Measurements from ENCODE around the gene WDPCP.
"Not testable (repeated sequence)": the region's sequence is repeated elsewhere in the genome, so short reads cannot be mapped to it uniquely, and the experiment has no call there.

Gene WDPCP

DNA sequence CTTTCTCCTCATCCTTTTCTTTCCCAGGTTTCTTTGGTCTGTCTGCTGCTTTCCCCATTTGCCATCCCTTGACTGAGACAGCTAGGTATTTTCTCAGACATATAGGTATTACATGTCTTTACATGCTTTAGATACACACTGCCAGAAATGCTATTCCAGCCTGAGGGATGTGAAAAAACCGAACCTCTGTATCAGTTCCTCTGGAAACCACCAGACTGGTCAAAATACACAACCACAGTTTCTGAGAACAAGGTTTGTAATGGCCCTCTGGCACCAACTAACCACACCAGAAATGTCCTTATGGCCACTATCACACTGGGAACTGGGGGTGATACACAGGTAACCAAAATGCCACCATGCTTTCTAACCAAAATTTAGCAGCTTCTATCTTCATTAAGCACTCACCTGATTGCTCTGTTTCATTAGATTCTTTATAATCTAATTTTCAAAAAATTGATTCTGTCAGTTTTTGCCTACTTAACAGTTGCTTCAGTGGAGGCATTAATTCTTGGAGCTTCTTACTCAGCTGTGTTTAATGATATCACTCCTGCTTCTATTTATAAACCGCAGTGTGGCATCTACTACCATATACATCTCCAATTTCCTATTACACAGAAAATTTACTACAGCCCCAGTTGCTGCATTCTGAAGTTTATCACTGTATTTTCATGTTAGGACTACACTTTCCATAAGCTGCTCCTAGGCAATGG is 243.5 kb downstream of the WDPCP start:
- no peak for FAIRE-seq

DNA sequence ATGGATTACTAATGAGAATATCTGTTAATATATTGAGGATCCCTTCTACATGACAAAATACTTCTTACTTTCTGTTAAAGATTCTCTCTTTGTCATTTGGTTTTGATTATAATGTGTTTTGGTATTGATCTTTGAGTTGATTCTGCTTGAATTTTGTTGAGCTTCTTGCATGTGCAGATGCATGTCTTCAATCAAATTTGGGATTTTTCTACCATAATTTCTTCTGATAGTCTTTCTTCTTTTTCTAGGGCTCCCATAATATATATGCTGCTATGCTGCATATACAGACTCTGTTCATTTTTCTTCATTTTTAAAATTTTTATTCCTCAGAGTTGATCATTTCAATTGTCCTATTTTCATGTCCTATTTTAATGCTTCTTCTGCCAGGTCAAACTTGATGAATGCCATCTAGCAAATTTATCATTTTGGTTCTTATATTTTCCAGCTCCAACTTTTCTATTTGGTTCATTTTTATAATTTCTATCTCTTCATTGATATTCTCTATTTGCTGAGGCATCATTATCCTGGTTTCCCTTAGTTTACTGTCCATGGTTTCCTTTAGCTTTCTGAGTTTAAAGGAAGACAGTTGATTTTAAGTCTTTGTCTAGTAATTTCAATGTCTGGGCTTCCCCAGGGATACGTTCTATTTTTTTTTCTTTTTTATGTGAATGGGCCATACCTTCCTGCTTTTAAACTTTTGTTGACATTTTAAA is 244.7 kb downstream of the WDPCP start:
- no peak for FAIRE-seq

DNA sequence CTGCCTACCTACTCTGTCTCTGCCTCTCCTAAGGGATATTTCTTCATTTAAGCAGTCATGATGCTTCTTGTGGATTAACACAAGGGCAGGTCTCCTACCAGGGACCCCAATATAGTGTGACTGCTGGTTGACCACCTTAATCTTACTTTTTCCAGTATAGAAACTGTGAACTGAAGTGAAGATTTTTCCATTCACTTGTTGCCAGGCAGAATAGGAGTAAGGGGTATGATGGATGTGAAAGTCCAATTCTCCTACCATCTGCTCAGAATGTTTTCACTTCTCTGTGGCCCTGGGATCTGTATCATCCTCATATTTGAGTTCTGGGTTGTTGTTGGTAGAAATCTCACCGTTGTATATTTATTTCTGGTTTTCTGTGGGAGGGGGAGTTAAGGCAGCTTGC is 247.8 kb downstream of the WDPCP start:
- no peak for FAIRE-seq

DNA sequence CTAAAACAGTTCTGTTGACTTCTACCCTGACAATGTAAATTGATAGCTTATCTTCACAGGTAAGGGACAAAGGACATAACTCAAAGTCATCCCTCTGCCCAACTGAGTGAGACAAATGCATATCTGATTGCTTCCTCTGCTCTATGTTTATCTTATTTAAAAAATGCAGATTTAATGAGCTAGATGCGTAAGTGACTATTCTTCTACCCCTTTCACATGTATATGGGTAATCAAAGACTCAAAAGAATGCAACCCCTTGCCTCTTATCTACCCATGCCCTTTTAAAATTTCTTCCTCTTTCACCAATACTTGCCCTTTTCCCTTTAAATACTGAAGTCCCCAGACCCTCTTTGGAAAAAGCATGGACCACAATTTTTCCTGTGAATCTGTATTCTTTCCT is 253.4 kb downstream of the WDPCP start:
- no peak for FAIRE-seq

DNA sequence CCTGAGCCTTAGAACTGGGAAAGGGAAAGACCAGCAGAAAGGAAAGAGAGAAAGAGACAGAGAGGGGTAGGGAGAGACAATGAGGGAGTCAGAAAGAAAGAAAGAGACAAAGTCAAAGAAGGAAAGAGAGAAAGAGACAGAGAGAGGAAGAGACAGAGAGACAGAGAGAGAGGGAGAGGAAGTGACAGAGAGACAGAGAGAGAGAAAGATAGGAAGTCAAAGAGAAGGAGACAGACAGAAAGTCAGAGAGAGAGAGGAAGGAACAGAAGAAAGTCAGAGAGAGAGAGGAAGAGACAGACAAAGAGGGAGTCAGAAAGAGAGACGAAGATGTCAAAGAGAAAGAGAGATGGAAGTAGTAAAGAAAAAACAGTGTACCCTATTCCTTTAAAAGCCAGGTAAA is 261.8 kb downstream of the WDPCP start:
- no peak for FAIRE-seq

DNA sequence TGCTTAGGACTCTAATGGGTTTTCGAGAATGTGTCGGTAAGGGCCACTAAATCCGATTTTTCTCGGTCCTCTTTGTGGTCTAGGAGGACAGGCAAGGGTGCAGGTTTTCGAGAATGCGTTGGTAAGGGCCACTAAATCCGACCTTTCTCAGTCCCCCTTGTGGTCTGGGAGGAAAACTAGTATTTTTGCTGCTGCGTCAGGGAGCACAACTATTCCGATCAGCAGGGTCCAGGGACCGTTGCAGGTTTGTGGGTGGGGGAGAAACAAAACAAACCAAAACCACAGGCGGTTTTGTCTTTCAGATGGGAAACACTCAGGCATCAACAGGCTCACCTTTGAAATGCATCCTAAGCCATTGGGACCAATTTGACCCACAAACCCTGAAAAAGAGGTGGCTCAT is 264.6 kb downstream of the WDPCP start:
- not testable (repeated sequence) for FAIRE-seq

DNA sequence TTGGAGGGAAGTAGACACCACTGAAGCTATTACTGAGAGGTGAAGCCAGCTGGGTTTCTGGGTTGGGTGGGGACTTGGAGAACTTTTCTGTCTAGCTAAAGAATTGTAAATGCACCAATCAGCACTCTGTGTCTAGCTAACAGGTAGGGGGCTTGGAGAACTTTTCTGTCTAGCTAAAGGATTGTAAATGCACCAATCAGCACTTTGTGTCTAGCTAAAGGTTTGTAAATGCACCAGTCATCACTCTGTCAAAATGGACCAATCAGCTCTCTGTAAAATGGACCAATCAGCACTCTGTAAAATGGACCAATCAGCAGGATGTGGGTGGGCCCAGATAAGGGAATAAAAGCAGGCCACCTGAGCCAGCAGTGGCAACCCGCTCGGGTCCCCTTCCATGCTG is 266.3 kb downstream of the WDPCP start:
- not testable (repeated sequence) for FAIRE-seq

DNA sequence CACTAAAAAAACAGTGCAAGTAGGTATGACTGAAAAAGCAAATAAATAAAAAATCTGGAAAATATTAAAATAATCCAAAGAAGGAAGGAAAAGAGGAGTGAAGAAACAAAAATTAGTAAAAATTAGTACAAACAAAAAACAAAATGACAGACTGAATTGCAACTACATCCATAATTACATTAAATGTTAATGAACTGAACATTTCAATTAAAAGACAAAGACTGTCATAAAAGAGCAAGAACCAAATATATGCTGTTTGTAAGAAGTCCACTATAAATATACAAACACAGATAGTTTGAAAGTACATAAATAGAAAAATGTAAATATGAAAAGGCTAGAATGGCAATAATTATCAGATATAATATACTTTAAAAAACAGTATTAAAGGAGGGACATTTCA is 267.6 kb downstream of the WDPCP start:
- no peak for FAIRE-seq

DNA sequence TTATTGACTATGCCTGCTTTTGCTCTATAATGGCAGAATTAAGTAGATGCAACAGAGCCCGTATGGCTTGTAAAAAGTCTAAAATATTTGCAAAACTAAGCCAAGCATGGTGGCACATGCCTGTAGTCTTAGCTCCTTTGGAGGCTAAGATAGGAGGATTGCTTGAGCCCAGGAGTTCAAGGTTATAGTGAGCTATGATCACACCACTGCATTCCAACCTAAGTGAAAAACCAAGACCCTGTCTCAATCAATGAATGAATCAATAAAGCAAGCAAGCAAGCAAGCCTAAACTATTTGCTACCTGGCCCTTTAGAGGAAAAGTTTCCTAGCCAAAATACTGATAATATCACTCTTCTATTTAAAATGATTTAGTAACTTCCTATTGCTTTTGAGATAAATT is 277.7 kb downstream of the WDPCP start:
- no peak for FAIRE-seq

DNA sequence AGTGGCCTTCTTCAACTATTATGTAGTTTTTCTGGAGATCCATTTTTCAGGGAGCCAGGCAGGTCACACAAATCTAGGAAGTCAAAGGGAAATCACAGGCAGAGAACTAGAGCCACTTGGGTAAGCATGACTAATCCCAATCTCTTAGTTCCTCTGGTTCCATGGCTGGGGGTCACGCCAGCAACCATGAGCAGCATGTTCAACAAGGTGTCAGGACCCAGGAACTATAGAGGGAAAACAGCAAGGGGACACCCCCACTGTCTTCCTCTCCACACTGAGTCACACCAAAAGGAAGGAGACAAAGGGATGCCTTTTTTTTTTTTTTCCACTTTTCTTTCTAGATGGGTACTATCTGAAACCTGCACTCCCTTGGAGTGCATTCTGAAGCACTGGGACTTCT is 286.8 kb downstream of the WDPCP start:
- FAIRE-seq: no peak

DNA sequence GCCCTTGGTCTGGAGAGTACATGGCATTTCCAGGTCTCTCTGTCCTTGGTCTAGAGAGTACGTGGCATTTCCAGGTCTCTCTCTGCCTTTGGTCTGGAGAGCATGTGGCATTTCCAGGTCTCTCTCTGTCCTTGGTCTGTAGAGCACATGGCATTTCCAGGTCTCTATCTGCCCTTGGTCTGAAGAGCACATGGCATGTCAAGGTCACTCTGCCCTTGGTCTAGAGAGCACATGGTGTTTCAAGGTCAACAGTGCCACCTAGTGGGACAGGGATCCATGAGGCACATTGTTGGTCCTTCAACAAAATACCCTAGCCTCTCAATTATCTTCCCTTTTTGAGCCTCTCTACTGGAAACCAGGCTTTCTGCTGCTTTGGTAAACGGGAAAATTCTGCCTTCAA is 287.4 kb downstream of the WDPCP start:
- FAIRE-seq: no peak

DNA sequence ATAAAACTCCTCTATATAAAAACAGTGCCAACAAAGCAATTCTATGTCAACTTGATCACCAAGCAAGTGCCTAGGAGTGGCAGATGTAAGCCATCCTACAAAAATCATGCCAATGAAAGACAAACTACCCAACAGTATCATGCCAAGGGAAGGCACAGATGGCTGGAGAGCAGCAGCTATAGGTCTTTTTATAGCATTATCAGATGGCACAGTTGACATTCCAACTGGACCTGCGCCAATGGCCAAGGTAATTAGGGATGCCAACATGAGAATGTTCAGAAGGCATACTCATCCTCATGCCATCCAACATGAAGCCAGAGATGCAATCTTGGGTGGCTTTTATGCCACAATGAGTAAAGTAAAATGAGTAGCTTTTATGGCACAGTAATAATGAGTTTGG is 300.3 kb downstream of the WDPCP start:
- FAIRE-seq: no peak

DNA sequence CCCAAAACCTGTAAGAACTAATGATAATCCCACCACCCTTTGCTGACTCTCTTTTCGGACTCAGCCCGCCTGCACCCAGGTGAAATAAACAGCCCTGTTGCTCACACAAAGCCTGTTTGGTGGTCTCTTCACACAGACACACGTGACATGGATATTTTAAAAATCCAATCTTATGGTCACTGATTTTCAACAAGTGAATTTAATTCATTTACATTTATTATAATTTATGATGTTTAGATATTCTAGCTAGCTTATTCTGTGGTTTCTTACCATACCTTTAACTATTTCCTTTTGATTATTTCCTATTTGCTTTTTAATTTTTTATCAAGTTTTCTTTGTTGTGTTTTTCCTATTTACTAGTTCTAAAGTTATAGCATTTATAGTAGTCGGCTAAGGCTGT is 301.8 kb downstream of the WDPCP start:
- FAIRE-seq: peak; percentile 23

DNA sequence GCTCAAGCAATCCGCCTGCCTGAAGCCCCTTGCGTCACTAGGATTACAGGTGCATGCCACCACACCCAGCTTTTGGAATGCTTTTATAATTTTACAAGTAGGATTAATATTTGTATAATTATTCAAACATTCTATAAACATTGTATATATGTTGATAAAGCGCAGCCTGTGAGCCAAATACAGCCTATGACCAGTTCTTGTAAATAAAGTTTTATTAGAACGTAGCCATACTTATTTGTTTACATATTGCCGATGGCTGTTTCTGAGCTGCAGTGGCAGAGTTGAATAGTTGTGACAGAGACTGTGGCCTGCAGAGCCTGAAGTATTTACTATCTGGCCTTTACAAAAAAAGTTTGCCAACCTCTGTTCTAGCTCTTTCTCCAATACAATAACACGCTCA is 305.0 kb downstream of the WDPCP start:
- FAIRE-seq: no peak

DNA sequence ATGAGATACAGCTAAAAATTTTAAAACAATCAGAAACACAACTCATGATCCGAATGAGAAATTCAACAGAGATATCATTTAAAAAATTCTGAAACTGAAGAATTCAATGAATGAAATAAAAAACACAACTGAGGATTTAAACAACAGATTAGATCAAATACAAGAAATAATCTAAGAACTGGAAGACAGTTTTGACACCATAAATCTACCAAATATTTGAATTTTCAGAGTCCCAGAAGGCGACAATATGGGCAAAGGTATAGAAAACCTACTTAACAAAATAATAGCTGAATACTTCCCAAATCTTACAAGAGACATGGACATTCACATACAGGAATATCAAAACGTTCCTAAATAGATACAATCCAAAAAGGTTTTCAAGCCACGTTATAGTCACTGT is 315.7 kb downstream of the WDPCP start:
- FAIRE-seq: peak; percentile 42

DNA sequence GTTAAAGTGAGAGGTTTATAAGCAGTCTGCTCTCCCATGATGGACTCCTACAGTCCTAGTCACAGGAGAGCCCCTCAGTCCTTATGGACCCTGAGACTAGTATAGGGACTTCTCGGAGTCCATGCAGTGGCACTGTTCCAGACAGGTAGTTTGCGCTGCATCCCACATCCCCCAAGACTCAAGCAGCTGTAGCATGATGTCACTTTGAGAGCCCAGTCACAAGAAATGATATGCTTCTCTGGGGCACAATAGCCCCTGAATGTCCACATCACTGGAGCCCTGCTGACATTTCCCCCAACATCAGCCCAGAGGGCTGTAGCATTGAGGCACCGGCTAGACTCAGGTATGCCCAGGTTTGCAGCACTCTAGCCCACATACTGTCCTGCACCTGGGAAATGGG is 317.6 kb downstream of the WDPCP start:
- no peak for FAIRE-seq

DNA sequence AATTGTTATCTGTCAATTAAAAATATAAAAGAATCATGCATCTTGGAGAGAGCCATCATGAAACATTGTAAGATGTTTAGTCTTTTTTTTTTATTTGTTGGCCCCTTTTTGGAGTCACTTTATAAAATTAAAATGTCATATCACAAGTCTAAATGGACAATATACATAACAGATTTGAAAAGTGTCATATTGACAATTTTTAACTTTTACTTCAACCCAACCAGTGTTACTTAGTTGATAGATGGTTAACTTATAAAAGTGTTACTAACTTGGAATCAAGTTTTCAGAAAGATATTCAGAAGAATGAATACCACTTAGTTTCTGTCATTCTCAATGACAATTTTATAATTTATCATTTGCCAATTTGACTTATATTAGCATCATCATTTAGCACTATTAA is 319.3 kb downstream of the WDPCP start:
- FAIRE-seq: no peak

DNA sequence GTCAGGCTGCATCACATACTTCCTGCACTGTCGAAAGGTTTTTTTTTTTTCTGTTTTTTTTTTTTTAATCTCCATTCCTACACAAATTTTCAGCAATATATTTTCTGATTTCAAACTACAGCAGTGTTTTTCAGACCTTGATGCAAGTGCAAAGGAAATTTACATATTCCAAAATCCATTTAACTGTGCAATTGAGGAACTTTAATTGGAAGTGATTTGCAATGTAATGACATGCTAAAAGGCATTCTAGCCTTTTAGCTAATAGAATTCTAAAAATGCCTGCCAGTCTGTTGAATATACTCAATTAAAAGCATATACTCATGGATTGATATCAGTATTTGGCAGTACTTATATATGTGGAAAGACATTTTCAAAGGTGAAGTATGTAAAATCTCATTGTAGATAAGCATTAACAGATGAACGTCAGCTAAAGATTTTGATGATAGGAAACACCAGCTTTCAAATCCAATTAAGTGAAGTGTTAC is 327.1 kb downstream of the WDPCP start:
- FAIRE-seq: no peak

DNA sequence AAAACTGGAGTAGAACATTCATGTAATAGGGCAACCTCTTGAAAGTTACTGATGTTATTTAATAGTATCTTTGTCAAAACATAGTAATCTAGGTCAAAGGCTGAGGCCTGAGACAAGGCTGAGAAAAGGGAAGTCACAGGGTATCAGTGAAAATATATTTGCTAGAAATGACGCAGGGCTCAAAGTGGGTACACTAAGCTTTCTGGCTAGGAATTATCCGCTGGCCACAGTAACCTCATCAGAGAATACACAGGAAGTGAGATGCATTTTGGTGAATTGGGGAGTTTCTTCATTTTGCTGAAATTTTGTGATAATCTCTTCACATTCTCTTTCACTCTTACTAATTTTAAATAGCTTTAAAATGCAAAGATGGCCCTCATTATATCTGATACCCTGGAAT is 330.8 kb downstream of the WDPCP start:
- FAIRE-seq: no peak

DNA sequence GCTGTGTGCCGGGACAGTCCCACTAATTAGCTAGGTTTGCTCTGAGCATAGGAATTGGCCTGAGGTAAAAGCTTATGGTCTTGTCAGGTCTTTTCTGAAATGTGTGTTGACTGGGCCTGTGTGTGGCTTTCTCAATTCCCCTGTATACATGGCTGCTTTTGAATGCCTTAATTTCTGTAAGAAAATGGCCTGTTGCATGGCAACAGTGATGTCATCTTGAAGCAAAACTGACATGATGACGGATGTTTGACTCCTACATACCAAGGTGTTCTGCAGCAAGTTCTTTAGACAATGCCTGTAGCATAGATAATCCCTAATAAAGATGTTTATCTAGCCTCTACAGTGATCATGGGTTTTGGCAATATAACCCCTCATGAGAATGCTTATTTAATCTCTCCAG is 339.1 kb downstream of the WDPCP start:
- FAIRE-seq: no peak

DNA sequence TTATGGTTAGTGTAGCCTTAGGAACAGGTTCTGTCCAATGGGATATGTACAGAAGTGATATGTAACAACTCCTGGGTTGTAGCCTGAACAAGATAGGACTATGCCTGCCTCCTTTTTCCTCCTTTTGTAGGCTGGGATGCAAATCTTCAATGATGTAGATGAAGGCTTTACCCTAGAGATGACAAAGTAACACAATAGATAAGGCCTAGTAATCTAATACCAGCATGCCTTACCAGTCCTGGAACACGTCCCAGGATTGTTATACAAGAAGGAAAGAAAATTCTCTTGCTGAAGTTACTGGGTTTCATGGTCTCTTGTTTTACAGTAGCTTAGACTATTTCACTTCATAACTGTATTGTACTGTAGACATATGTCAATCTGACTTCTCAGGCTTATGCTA is 345.5 kb downstream of the WDPCP start:
- FAIRE-seq: no peak

DNA sequence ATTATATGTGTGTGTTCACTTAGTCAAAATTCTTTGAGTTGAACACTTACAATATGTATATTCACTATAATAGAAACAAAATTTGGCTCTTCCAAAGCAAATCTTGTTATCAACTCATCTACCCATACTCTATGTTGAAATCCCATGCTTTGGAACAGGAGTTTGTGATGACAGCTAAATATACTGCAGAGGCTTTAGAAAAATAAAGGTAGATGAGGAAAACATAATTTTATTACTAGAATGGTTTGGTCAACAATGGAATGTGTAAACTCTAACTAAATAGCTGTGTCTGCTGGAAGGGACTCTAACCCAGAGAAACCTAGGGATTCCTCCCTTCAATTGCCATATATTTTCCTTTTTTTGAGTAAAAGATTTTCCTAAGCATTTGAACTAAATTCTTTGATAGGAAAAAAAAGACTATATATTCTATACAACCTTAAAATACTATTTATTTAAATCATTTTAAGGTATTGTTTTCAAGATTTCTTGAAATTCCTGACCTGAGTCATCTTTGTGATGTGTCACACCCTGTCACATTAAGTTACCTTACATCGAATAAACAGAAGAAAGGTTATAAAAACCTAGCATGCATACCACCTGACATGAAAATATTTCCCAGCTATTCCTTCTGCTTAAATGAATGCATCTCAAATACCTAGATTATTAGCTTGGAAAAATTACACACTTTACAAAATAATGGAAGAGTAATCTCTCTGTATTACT is 362.2 kb downstream of the WDPCP start:
- no peak for FAIRE-seq

DNA sequence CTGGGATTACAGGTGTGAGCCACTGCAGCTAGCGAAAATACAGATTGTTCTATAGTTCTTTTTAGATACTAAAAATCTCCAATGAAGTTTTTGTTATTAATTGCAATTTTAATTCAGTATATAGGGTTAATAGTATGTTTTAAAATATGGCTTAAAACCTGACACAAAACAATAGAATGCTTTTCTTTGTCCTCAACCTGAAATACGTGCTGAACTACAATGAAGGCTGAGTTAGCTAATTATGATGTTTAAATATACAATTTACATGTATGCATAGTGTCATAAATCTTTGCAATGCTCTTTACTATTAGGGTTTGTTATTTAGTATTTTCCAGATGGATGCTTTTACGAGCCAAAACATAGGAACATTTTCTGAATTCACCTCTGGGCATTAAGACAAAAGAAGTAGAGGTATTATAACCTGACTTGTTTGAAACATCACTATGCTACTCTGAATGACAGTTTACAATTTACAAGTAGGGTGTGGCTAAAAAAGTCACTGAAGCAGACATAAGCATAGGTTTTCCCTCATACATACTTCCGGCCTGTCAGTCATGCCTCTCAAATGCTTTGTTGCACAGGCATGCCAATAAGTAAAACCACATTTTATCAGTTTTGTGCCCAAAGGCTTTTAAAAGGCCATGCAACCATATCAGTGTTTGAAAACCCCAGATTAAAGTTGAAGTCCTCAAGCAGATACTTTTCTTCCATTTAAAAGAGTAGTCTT is 369.3 kb downstream of the WDPCP start:
- FAIRE-seq: peak; percentile 3

All from TTC549 (cell line).